HL-60 (cell line): ENCODE measurements around the gene CAMK2B.

Experiments used
- GABPA ChIP-seq: IDR thresholded peaks from 2 replicates; pipeline ENCODE4 v1.6.1; 2012; ENCODE audit warnings: low read depth
- POLR2AphosphoS5 ChIP-seq: IDR thresholded peaks from 2 replicates; pipeline ENCODE4 v1.6.1; 2012; ENCODE audit warnings: low read depth
- TF ChIP-seq, protein P1 (sequence below): IDR thresholded peaks from one replicate; pipeline ENCODE4 v1.5.1; 2011; ENCODE audit warnings: low read length, control low read depth, inconsistent platforms; ENCODE audit not compliant: insufficient read depth
- TF ChIP-seq, protein P2 (sequence below): IDR thresholded peaks from 2 replicates; pipeline ENCODE4 v1.6.1; 2012; ENCODE audit warnings: low read depth; ENCODE audit not compliant: insufficient replicate concordance

DNA sequence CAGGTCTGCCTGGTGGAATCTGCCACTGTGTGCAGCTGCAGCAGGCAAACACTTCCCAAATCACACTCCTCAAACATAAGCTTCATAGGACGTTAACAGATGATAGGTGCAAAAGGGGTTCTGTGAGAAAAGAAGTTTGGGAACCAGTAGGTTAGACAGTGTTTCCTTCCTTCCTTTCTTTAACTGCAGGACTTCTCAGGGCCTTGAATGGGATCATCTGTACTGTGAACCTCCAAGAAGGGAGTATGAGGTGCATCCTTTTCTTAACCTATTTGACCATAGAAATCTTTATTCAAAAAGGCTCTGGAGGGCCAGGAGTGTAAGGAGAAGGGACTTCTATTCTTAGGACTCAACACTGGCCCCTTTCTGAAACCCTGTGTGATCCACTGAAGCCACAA lies 33.0 kb downstream of the CAMK2B start:
- TF ChIP-seq, protein P1, sequence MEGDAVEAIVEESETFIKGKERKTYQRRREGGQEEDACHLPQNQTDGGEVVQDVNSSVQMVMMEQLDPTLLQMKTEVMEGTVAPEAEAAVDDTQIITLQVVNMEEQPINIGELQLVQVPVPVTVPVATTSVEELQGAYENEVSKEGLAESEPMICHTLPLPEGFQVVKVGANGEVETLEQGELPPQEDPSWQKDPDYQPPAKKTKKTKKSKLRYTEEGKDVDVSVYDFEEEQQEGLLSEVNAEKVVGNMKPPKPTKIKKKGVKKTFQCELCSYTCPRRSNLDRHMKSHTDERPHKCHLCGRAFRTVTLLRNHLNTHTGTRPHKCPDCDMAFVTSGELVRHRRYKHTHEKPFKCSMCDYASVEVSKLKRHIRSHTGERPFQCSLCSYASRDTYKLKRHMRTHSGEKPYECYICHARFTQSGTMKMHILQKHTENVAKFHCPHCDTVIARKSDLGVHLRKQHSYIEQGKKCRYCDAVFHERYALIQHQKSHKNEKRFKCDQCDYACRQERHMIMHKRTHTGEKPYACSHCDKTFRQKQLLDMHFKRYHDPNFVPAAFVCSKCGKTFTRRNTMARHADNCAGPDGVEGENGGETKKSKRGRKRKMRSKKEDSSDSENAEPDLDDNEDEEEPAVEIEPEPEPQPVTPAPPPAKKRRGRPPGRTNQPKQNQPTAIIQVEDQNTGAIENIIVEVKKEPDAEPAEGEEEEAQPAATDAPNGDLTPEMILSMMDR, result no peak
- TF ChIP-seq POLR2AphosphoS5 (no peak), GABPA (no peak)
- TF ChIP-seq, protein P2, sequence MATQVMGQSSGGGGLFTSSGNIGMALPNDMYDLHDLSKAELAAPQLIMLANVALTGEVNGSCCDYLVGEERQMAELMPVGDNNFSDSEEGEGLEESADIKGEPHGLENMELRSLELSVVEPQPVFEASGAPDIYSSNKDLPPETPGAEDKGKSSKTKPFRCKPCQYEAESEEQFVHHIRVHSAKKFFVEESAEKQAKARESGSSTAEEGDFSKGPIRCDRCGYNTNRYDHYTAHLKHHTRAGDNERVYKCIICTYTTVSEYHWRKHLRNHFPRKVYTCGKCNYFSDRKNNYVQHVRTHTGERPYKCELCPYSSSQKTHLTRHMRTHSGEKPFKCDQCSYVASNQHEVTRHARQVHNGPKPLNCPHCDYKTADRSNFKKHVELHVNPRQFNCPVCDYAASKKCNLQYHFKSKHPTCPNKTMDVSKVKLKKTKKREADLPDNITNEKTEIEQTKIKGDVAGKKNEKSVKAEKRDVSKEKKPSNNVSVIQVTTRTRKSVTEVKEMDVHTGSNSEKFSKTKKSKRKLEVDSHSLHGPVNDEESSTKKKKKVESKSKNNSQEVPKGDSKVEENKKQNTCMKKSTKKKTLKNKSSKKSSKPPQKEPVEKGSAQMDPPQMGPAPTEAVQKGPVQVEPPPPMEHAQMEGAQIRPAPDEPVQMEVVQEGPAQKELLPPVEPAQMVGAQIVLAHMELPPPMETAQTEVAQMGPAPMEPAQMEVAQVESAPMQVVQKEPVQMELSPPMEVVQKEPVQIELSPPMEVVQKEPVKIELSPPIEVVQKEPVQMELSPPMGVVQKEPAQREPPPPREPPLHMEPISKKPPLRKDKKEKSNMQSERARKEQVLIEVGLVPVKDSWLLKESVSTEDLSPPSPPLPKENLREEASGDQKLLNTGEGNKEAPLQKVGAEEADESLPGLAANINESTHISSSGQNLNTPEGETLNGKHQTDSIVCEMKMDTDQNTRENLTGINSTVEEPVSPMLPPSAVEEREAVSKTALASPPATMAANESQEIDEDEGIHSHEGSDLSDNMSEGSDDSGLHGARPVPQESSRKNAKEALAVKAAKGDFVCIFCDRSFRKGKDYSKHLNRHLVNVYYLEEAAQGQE, result no peak
